Heart right ventricle (tissue), 16 donors: ENCODE data around the gene MMP10. TPM values are rescaled to one million over a fixed set of nuclear protein-coding genes. Genes with fewer than 3 reads are reported as not detected.
A peak's percentile ranks its signal among the peaks of the same experiment; 100 is the strongest.

Experiments used
- ATAC-seq, 8 donors: fragments of 200-7000 bp; cut with Tn5 transposase; one replicate each; pipeline ENCODE4 v1.9.1; 2020; ENCODE audit warnings: mild to moderate bottlenecking in 8 of 8, moderate library complexity in 8 of 8, moderate number of reproducible peaks in 1 of 8
- DNase-seq, 2 donors: peaks; one replicate each; pipeline ENCODE4 v3.0.0-alpha.2; 2020
- H3K27ac ChIP-seq, 10 donors: fragments of 200-600 bp; sonication (generic) in 2 of 10; one replicate each; pipeline versions ENCODE4 v1.5.0 to v1.8.0; 2020 to 2022; ENCODE audit warnings: mild to moderate bottlenecking in 3 of 10
- H3K27me3 ChIP-seq, 7 donors: fragments of 200-600 bp; one replicate each; pipeline ENCODE4 v1.8.0; 2021 to 2022; ENCODE audit warnings: mild to moderate bottlenecking in 2 of 7
- H3K36me3 ChIP-seq, 9 donors: fragments of 200-600 bp; sonication (generic) in 1 of 9; one replicate each; pipeline versions ENCODE4 v1.5.0 to v1.8.0; 2020 to 2022; ENCODE audit warnings: mild to moderate bottlenecking in 2 of 9
- H3K4me1 ChIP-seq, 9 donors: fragments of 200-600 bp; sonication (generic) in 1 of 9; one replicate each; pipeline versions ENCODE4 v1.5.0 to v1.8.0; 2020 to 2022; ENCODE audit warnings: mild to moderate bottlenecking in 4 of 9
- H3K4me3 ChIP-seq, 10 donors: fragments of 200-600 bp; sonication (generic) in 2 of 10; one replicate each; pipeline versions ENCODE4 v1.5.0 to v1.8.0; 2020 to 2022; ENCODE audit warnings: mild to moderate bottlenecking in 7 of 10, moderate library complexity in 2 of 10
- H3K9me3 ChIP-seq, 11 donors: fragments of 200-600 bp in 10 of 11; sonication (generic) in 2 of 11; one replicate each; pipeline versions ENCODE4 v1.5.0 to v1.8.0; 2013 to 2022; ENCODE audit warnings: mild to moderate bottlenecking in 2 of 11, control low read depth in 1 of 11, moderate library complexity in 1 of 11
- CTCF ChIP-seq, 9 donors: fragments of 200-600 bp; sonication (generic) in 2 of 9; IDR thresholded peaks; one replicate each; pipeline versions ENCODE4 v1.5.0 to v1.8.0; 2021 to 2022; ENCODE audit warnings: antibody characterized with exemption in 9 of 9, mild to moderate bottlenecking in 5 of 9, moderate library complexity in 1 of 9
- WGBS, 2 donors: extraction: QIAGEN DNeasy Blood & Tissue Kit; methylation state at CpG; one replicate each; pipeline ENCODE4 v1.1.7; 2013; ENCODE audit warnings: inconsistent platforms in 1 of 2; 5-methylcytosine and 5-hydroxymethylcytosine counted together
- intact Hi-C, 10 donors: fragments of 100-400 bp; cut with DNase I; formaldehyde crosslinking; loops; one replicate each; pipeline versions ENCODE4 v1.11.1 to v1.14.2; 2022
- polyA plus RNA-seq, 2 donors: library from polyadenylated mRNA; stranded (reverse); fragments of 200-250 nt; gene quantifications; one replicate each; pipeline ENCODE4 v1.2.3, GENCODE V29; 2013
- total RNA-seq, 10 donors: library from RNA; stranded (reverse); fragmentation: NEBNext Ultra II Directional in 3 of 10; extraction: Animal tissue kit (Norgen Biotek cat#: 25700) in 3 of 10; gene quantifications; one replicate each; pipeline versions ENCODE4 v1.2.1 to v1.2.4, GENCODE V29; 2021 to 2023
- donor health status: Arrhythmogenic right ventricular cardiomyopathy.
- donor health status: ischemic (EF 13 %, LVEDD 7.1; RV severe dilation, severe dysfunction).
- donor health status: healthy with polysubstance abuse.
- donor health status: DM: no; HTN: yes; CAD: no.
- donor health status: DM: no; HTN: no; CAD: no.
- donor health status: ischemic (EF 25% LVEDD 6.9; RV normal size, moderate dysfunction).
- donor health status: ischemic (EF 25% LVEDD 5.7; RV mildly dilated, moderate dysfunction).
- donor health status: healthy.
- donor health status: DM: yes; HTN: yes; CAD: no.
- donor health status: Ischemic cardiomyopathy.
- donor health status: ischemic (EF 35%, LVEDD 5.7; RV mildly dilated, moderate dysfunction).
- donor health status: nonischemic (EF 11% LVEDD 7.7; RV severe dilation, severe dysfunction).
- donor health status: DM: yes; HTN: yes; CAD: no.
- donor health status: PGD.
- donor health status: ischemic (EF 29% LVEDD 5.4; RV normal size, mild dysfunction).
- donor health status: nonischemic (EF 23%, LVEDD 6.1; RV moderate dilation, normal function).

Gene MMP10
- total and polyA plus RNA-seq, 12 donors = not detected

GRCh38 chr11:102813484-102813883, 33.1 kb upstream of the MMP10 start:
- DNase-seq (no peak), ATAC-seq (no peak)
- Histone ChIP-seq H3K36me3 (no peaks in the 10 kb centered on the region), H3K9me3 (peaks cover 0 to 25% (median 0%) of the 10 kb centered on the region in 11 donors), H3K27ac (no peak overlapping the region), H3K4me1 (no peaks in the 10 kb centered on the region), H3K4me3 (no peak overlapping the region), H3K27me3 (peaks cover 0 to under 1% (median 0%) of the 10 kb centered on the region in 7 donors)
- intact Hi-C loops = no loop called here
- WGBS, 2 donors = 73 to 90% methylated on average over 1 of the region's 1 CpG
- TF ChIP-seq CTCF (IDR thresholded peaks at IDR 0.05) = no peak

- H3K4me3 ChIP-seq = no peak overlapping the region
- intact Hi-C loops = no loop called here
- ATAC-seq = no peak
- no peaks in the 10 kb centered on the region for H3K36me3 ChIP-seq
- H3K27me3 ChIP-seq = peaks cover 0 to 10% (median 0%) of the 10 kb centered on the region in 7 donors
- no peaks in the 10 kb centered on the region for H3K4me1 ChIP-seq
- no peak for TF ChIP-seq CTCF (IDR thresholded peaks at IDR 0.05)
- no peak for DNase-seq
- 76 to 79% methylated on average over 3 of the region's 3 CpGs for WGBS, 2 donors
- peaks cover 0 to 12% (median 0%) of the 10 kb centered on the region in 11 donors for H3K9me3 ChIP-seq
- H3K27ac ChIP-seq = no peak overlapping the region
Observed at GRCh38 chr11:102812188-102812587, 31.8 kb upstream of the MMP10 start.

GRCh38 chr11:102810950-102811660, 30.7 kb upstream of the MMP10 start:
- H3K4me1 ChIP-seq = no peaks in the 10 kb centered on the region
- TF ChIP-seq CTCF (IDR thresholded peaks at IDR 0.05) = peak in 4 of 9 donors; percentile 8 to 30 (median 20)
- ATAC-seq (no peak), DNase-seq (no peak)
- intact Hi-C loops = no loop called here
- no peaks in the 10 kb centered on the region for H3K36me3 ChIP-seq
- no peak overlapping the region for H3K27ac ChIP-seq
- no peak overlapping the region for H3K4me3 ChIP-seq
- H3K27me3 ChIP-seq = peaks cover 0 to 10% (median 0%) of the 10 kb centered on the region in 7 donors
- 7 to 15% methylated on average over 3 of the region's 3 CpGs for WGBS, 2 donors
- peaks cover 0 to 5% (median 0%) of the 10 kb centered on the region in 11 donors for H3K9me3 ChIP-seq

GRCh38 chr11:102809971-102810370, 29.5 kb upstream of the MMP10 start:
- H3K4me3 ChIP-seq = no peak overlapping the region
- DNase-seq (no peak), ATAC-seq (no peak)
- no peaks in the 10 kb centered on the region for H3K4me1 ChIP-seq
- H3K36me3 ChIP-seq = no peaks in the 10 kb centered on the region
- 47 to 49% methylated on average over 2 of the region's 2 CpGs for WGBS, 2 donors
- no peaks in the 10 kb centered on the region for H3K9me3 ChIP-seq
- intact Hi-C loops = no loop called here
- no peak overlapping the region for H3K27ac ChIP-seq
- no peak for TF ChIP-seq CTCF (IDR thresholded peaks at IDR 0.05)
- H3K27me3 ChIP-seq = peaks cover 0 to 10% (median 0%) of the 10 kb centered on the region in 7 donors
